GM21825 (cell line): Measurements from ENCODE around the gene VEGFB.

Experiments used
- ATAC-seq: cut with Tn5 transposase; IDR thresholded peaks from one replicate; pipeline ENCODE4 v1.9.1; 2021; ENCODE audit warnings: mild to moderate bottlenecking, moderate library complexity; ENCODE audit not compliant: unreplicated experiment

VEGFB gene

GRCh38 chr11:64276653-64277431 lies 42.5 kb downstream of the VEGFB start:
- no peak for ATAC-seq

DNA sequence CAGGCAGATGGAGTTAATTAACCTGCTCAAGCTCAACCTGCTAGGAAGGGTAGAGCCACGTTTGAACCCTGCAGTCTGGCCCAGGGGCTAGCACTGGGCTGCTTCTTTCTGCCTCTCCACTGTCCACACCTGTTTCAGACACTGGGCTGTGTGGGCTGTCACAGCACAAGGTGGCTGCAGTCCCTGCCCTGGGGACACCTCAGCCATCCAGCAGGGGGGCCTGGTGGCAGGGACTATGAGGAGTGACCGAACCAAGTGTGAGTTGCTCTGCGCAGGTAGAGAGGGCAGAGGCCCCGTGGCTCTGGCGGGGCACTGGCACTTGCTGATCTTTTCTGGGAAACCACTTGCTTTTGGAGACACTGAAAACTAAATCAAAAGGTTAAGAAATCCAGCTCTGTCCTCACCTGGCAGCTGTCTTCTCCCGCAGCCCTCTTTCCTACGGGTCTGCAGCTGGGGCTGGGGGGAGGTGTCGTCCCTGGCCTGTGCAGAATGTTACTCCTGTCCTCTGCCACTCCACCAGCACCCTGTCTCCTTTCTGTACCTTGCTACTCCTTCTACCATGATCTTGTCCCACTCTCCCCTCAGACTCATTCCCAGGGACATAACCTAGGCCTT lies 44.3 kb downstream of the VEGFB start:
- no peak for ATAC-seq

DNA sequence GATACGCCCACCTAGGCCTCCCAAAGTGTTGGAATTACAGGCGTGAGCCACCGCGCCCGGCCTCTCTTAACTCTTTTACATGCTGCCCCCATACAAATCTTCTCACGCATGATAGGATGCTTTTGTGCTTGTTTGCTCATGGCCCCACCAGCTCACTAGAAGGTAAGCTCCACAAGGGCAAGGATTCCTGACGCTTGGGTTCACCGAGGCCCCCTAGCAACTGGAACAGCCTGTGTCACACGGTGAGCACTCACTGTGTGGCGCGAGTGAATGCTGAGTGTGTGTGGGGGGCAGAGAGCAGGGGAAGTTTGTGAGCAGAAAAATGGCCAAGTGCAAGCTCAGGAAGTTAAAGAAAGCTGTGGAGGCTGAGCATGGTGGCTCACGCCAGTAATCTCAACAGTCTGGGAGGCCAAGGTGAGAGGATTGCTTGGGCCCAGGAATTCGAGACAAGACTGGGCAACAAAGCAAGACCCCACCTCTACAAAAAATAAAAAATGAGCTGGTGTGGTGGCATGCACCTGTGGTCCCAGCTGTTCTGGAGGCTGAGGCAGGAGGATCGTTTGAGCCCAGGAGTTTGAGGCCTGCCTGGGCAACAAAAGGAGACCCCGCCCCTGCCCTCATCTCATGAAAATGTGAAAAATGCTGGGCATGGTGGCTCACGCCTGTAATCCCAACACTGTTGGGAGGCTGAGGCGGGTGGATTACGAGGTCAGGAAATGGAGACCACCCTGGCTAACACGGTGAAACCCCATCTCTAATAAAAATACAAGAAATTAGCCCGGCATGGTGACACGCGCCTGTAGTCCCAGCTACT lies 47.8 kb downstream of the VEGFB start:
- ATAC-seq: no peak

DNA sequence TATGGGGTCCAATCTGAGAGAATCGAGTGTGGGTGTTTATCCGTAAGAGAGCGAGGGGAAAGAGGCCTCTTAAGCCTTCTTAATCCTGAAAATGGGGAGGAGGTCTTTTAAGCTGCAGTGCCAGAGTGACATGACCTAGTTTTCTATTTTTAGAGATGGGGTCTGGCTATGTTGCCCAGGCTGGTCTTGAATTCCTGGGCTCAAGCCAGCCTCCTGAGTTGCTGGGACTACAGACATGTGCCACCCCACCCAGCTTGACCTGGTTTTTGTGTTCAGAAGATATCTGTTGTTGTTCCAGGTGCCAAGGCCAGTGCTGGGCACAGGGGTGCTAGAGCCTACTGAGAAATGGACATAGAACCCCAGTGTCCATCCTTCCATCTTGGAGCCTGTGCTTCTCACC lies 48.7 kb downstream of the VEGFB start:
- ATAC-seq: no peak

DNA sequence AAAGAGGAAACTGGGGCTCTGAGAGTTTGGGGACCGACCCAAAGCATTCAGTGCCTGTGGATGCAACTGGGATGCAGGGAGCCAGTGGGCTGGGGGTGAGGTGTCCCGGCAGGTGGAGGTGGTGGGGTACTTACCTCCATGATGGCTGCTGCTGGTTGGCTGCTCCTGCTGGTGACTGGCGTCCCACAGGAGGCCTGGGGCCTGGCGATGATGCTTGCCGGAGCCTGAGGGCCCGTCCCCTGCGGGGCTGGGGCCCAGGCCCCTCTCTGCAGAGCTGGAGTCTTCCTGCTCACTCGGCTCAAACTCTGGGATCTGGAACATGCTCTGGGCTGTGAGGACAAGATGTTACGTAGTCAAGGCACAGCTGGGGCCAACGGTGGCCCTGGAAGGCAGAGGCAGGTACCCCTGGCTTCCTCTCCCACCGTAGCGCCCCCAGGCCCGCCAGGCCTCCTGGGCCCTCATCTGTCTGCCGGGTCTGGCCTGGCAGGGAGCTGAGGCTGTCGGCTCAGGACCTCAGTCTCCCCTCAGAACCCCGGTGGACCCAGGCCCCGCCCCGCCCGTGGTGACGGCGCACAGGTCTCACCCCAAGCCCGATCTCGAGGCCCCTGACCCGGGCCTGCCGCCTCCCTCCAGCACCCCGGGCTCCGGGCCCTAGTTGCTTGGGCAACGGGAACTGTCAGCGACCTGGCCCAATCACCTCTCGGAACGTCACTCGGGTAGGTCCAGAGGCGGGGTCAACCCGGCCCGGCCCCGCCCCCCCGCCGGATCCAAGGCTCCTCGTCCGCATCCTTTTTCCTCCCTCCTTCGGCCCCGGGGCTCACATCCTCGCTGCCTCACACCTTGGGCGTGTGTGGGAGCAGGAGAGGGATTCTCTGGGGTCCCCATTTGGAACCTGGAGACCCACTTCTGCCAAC lies 49.9 kb downstream of the VEGFB start, which contains the start of gene BAD:
BAD (minus strand) TSS at position 618 of the 914 bp plus-strand sequence; CDS start at position 321, 297 bp downstream.
- ATAC-seq: peak; percentile 63

GRCh38 chr11:64284962-64285884 lies 50.8 kb downstream of the VEGFB start, which contains the start of gene GPR137:
Gene GPR137 (plus strand): TSS chr11:64285848. CDS start chr11:64286525, 677 bp downstream.
- peak; percentile 45 for ATAC-seq

DNA sequence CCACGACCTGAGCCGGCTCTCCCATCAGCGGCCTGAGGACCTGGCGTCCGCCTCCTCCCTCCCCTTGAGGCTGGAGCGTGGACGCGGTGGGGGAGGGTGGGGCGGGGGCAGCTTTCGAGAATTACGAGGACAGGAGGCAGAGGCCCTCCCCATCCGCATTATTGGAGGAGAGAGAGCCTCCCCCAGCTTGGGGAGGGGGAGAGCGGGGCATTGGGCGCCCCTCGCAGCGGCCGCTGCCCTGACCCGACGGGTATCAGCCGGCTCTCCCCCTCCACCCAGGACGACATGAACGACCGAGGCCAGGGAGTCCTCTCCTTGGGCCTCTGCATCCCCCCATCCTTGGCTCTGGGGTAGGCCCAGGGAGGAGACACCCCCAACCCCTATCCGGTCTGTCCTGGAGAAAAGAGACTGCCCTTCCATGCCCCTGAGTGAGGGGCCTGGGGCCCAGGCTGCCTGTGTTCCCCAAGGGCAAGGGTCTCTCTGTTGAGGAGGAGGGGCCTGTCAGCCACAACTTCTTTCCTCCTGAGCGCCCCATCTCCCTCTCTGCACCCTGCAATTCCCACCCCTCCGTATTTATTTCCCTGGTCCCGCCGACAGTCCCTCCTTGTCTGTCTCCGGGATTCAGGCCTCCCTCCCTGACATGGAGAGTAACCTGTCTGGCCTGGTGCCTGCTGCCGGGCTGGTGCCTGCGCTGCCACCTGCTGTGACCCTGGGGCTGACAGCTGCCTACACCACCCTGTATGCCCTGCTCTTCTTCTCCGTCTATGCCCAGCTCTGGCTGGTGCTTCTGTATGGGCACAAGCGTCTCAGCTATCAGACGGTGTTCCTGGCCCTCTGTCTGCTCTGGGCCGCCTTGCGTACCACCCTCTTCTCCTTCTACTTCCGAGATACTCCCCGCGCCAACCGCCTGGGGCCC lies 51.8 kb downstream of the VEGFB start:
- no peak for ATAC-seq

GRCh38 chr11:64286801-64287159 lies 52.4 kb downstream of the VEGFB start:
- ATAC-seq: no peak

DNA sequence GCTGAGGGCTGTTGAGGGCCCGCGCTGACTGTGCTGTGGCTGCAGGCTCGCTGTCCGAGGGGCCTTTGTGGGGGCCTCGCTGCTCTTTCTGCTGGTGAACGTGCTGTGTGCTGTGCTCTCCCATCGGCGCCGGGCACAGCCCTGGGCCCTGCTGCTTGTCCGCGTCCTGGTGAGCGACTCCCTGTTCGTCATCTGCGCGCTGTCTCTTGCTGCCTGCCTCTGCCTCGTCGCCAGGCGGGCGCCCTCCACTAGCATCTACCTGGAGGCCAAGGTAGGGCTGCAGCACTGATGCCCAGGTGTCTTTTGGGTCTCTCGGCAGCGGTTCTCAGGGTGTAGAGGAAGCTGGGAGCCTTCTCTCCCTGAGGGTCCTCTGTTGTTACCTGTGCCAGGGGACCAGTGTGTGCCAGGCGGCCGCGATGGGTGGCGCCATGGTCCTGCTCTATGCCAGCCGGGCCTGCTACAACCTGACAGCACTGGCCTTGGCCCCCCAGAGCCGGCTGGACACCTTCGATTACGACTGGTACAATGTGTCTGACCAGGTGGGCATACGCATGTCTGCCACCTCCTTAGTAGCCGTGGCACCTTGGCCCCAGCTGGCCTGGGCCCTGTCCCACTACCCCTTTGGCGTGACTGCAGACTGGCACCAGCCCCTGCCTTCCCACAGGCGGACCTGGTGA lies 53.4 kb downstream of the VEGFB start:
- ATAC-seq: no peak

GRCh38 chr11:64288353-64288750 lies 54.0 kb downstream of the VEGFB start:
- ATAC-seq: no peak
